GM12878 (cell line): ENCODE data around the gene DTD2. TPM values are rescaled to one million over a fixed set of nuclear protein-coding genes. Genes with fewer than 3 reads are reported as not detected.

Source experiments
- ATAC-seq: fragments of 200-7000 bp; cut with Tn5 transposase; 3 replicates; pipeline ENCODE4 v1.9.1; 2020; ENCODE audit warnings: mild to moderate bottlenecking, moderate library complexity
- BruUV-seq: library from RNA; stranded (reverse); fragments of 400-500 nt; replicated peaks from 2 replicates; lab custom pipeline; 2021; lab: Mats Ljungman, UMichigan
- CTCF ChIA-PET: fragments of 300-600 bp; sonication (Branson Sonifier 250); formaldehyde crosslinking; extraction: SDS; loops from one replicate; lab custom pipeline; 2021; ENCODE audit warnings: inconsistent platforms; lab: Yijun Ruan, JAX
- POLR2A ChIA-PET: fragments of 350-600 bp; formaldehyde crosslinking; extraction: SDS; loops from one replicate; lab custom pipeline; 2021; ENCODE audit warnings: inconsistent platforms; lab: Charles Lee
- RAD21 ChIA-PET: fragments of 300-600 bp; sonication (Branson Sonifier 250); formaldehyde crosslinking; loops from one replicate; lab custom pipeline; 2023; ENCODE audit warnings: antibody characterized with exemption; ENCODE audit not compliant: unreplicated experiment; lab: Charles Lee
- SMC1A ChIA-PET: fragments of 300-600 bp; sonication (Branson Sonifier 250); formaldehyde crosslinking; loops from one replicate; lab custom pipeline; 2023; ENCODE audit not compliant: unreplicated experiment, uncharacterized antibody; lab: Charles Lee
- DNase-seq: peaks from one replicate; pipeline ENCODE4 v3.0.0-alpha.2; 2011; ENCODE audit warnings: low read depth, low spot score
- FAIRE-seq: peaks from 3 replicates; lab custom pipeline; 2011; peaks lifted over from hg19 to GRCh38; lab: Jason Lieb, UNC
- H2AFZ ChIP-seq: 2 replicates; pipeline ENCODE4 v1.6.0; 2011; ENCODE audit warnings: low read depth, low read length, control low read depth; ENCODE audit not compliant: control insufficient read depth
- H3K27ac ChIP-seq: 2 replicates; pipeline ENCODE4 v1.5.1; 2011; ENCODE audit warnings: control low read depth; ENCODE audit not compliant: control insufficient read depth, insufficient read depth
- H3K27me3 ChIP-seq, 2 experiments: replicated peaks in 1 of 2; 2 replicates each; pipeline versions ENCODE4 v1.6.0 to v1.6.1; 2011; ENCODE audit warnings: low read length in 1 of 2; ENCODE audit not compliant: control insufficient read depth in 2 of 2, insufficient read depth in 2 of 2
- H3K36me3 ChIP-seq, 2 experiments: 2 replicates each; pipeline ENCODE4 v1.5.1; 2011; ENCODE audit warnings: low read length in 1 of 2; ENCODE audit not compliant: control insufficient read depth in 2 of 2, insufficient read depth in 2 of 2
- H3K4me1 ChIP-seq: 2 replicates; pipeline ENCODE4 v1.6.1; 2011; ENCODE audit warnings: mild to moderate bottlenecking, low read length, moderate library complexity, mixed read lengths; ENCODE audit not compliant: control insufficient read depth, insufficient read depth
- H3K4me2 ChIP-seq: 2 replicates; pipeline ENCODE4 v1.6.0; 2011; ENCODE audit warnings: control low read depth; ENCODE audit not compliant: control insufficient read depth, insufficient read depth
- H3K4me3 ChIP-seq: fragments of 200-600 bp; sonication (generic); 2 replicates; pipeline ENCODE4 v1.5.1; 2016
- H3K79me2 ChIP-seq: 2 replicates; pipeline ENCODE4 v1.6.0; 2011; ENCODE audit warnings: low read length; ENCODE audit not compliant: control insufficient read depth, insufficient read depth
- H3K9ac ChIP-seq: 2 replicates; pipeline ENCODE4 v1.8.0; 2011; ENCODE audit warnings: low read length, control low read depth, mixed read lengths; ENCODE audit not compliant: control insufficient read depth, insufficient read depth
- H3K9me3 ChIP-seq: replicated peaks from 3 replicates; pipeline ENCODE4 v1.5.1; 2011; ENCODE audit warnings: mild to moderate bottlenecking, low read length; ENCODE audit not compliant: control insufficient read depth, insufficient read depth
- H4K20me1 ChIP-seq: 2 replicates; pipeline ENCODE4 v1.6.0; 2011; ENCODE audit not compliant: control insufficient read depth, insufficient read depth
- ATF7 ChIP-seq: fragments of 450-650 bp; IDR thresholded peaks from 2 replicates; pipeline ENCODE4 v1.6.1; 2016; ENCODE audit warnings: low read depth, mild to moderate bottlenecking
- CEBPB ChIP-seq, 2 experiments: fragments of 150-350 bp in 1 of 2; IDR thresholded peaks; 2 replicates each; pipeline ENCODE4 v1.6.1; 2012 to 2014; ENCODE audit warnings: low read depth in 2 of 2, low read length in 2 of 2, borderline replicate concordance in 1 of 2, inconsistent platforms in 1 of 2
- PAX5 ChIP-seq: IDR thresholded peaks from 2 replicates; pipeline ENCODE4 v1.6.1; 2011; ENCODE audit warnings: low read depth, low read length, borderline replicate concordance
- PML ChIP-seq: IDR thresholded peaks from 2 replicates; pipeline ENCODE4 v1.6.1; 2012; ENCODE audit warnings: low read length, inconsistent platforms
- RELA ChIP-seq: fragments of 450-650 bp; IDR thresholded peaks from 2 replicates; pipeline ENCODE4 v1.8.0; 2014; ENCODE audit warnings: borderline replicate concordance; ENCODE audit not compliant: partially characterized antibody
- YBX1 ChIP-seq: fragments of 450-650 bp; IDR thresholded peaks from 2 replicates; pipeline ENCODE4 v1.6.1; 2016; ENCODE audit warnings: antibody characterized with exemption
- WGBS: methylation state at CpG from one replicate; pipeline ENCODE4 v1.1.6; 2016; ENCODE audit warnings: low lambda C conversion rate; ENCODE audit not compliant: insufficient replicate concordance, insufficient coverage; ENCODE audit errors: missing lambda C conversion rate; 5-methylcytosine and 5-hydroxymethylcytosine counted together
- in situ Hi-C: fragments of 300-500 bp; cut with MboI; formaldehyde crosslinking; loops from 9 replicates; pipeline ENCODE4 v1.14.3; 2018; ENCODE audit warnings: mixed read lengths
- intact Hi-C: fragments of 100-400 bp; cut with micrococcal nuclease; formaldehyde crosslinking; loops from one replicate; pipeline ENCODE4 v1.14.2; 2022; ENCODE audit not compliant: unreplicated experiment
- polyA plus RNA-seq, 11 experiments: library from polyadenylated mRNA; depleted of rRNA in 4 of 11; unstranded in 6 of 11; stranded (reverse) in 5 of 11; fragments of >200 nt; fragmentation: Nextera tagmentation in 4 of 11; fragmentation: Illumina TruSeq in 1 of 11; extraction: Ambion mirVana in 4 of 11; extraction: Trizol in 1 of 11; gene quantifications; 1 replicate in 1 of 11; 2 replicates in 10 of 11; pipeline versions ENCODE4 v1.2.1 to v1.2.3, GENCODE V29; 2011 to 2016; ENCODE audit warnings: inconsistent platforms in 2 of 11, missing spikeins in 2 of 11, low read depth in 1 of 11
- total RNA-seq, 4 experiments: library from RNA; depleted of rRNA in 3 of 4; stranded (reverse); fragments of >200 nt in 3 of 4; fragmentation: Illumina TruSeq in 1 of 4; extraction: Trizol in 1 of 4; gene quantifications; 2 replicates each; pipeline versions ENCODE4 v1.2.1 to v1.2.3, GENCODE V29; 2013 to 2021
- TF ChIP-seq, protein P1 (sequence below): IDR thresholded peaks from 2 replicates; pipeline ENCODE4 v1.6.1; 2012; ENCODE audit warnings: improper control_type of control experiment, low read depth, low read length; ENCODE audit not compliant: insufficient replicate concordance

Gene DTD2
- total and polyA plus RNA-seq, 10 of the 15 experiments (the other 5 are each of a cell fraction or from before 2014, with no cell fraction given): 4.5 to 32.8 (median 15.9) TPM

DNA sequence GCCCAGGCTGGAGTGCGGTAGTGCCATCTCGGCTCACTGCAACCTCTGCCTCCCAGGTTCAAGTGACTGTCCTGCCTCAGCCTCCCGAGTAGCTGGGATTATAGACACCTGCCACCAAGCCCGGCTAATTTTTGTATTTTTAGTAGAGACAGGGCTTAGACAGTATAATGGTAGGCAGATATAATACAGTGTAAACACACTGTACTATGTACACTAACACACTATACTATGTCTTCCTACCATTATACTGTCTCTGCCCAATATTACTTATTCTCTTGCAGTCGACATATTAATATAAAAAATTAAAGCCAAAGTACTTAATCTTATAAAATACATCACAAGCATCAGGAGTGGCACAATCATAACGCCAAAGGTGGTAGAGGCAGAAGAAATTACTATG lies 15.0 kb downstream of the DTD2 start:
- Histone ChIP-seq H3K9me3 (no peaks in the 10 kb centered on the region), H3K4me2 (no peak overlapping the region), H3K4me1 (no peaks in the 10 kb centered on the region), H3K9ac (no peak overlapping the region), H4K20me1 (no peaks in the 10 kb centered on the region), H3K36me3 (no peaks in the 10 kb centered on the region), H3K79me2 (no peaks in the 10 kb centered on the region), H3K27me3 (no peaks in the 10 kb centered on the region), H3K4me3 (no peak overlapping the region), H3K27ac (no peak overlapping the region), H2AFZ (no peak overlapping the region)
- intact Hi-C loops (no loop called here), in situ Hi-C loops (no loop called here)
- no peak for FAIRE-seq
- ChIA-PET RAD21 (no interaction called here), POLR2A (no interaction called here), CTCF (interaction anchor here (1.2 kb wide), 1 partner anchor 8 kb away, joined by 3 read pairs; no protein-coding TSS in a partner anchor), SMC1A (no interaction called here)
- ATAC-seq: no peak
- TF ChIP-seq CEBPB (IDR thresholded peaks at IDR 0.05; ENCODE audit: borderline replicate concordance in 1 of 2, low read depth in 2 of 2, low read length in 2 of 2) (no peak), YBX1 (no peak), PML (no peak), ATF7 (no peak), RELA (no peak), PAX5 (no peak)
- TF ChIP-seq, protein P1, sequence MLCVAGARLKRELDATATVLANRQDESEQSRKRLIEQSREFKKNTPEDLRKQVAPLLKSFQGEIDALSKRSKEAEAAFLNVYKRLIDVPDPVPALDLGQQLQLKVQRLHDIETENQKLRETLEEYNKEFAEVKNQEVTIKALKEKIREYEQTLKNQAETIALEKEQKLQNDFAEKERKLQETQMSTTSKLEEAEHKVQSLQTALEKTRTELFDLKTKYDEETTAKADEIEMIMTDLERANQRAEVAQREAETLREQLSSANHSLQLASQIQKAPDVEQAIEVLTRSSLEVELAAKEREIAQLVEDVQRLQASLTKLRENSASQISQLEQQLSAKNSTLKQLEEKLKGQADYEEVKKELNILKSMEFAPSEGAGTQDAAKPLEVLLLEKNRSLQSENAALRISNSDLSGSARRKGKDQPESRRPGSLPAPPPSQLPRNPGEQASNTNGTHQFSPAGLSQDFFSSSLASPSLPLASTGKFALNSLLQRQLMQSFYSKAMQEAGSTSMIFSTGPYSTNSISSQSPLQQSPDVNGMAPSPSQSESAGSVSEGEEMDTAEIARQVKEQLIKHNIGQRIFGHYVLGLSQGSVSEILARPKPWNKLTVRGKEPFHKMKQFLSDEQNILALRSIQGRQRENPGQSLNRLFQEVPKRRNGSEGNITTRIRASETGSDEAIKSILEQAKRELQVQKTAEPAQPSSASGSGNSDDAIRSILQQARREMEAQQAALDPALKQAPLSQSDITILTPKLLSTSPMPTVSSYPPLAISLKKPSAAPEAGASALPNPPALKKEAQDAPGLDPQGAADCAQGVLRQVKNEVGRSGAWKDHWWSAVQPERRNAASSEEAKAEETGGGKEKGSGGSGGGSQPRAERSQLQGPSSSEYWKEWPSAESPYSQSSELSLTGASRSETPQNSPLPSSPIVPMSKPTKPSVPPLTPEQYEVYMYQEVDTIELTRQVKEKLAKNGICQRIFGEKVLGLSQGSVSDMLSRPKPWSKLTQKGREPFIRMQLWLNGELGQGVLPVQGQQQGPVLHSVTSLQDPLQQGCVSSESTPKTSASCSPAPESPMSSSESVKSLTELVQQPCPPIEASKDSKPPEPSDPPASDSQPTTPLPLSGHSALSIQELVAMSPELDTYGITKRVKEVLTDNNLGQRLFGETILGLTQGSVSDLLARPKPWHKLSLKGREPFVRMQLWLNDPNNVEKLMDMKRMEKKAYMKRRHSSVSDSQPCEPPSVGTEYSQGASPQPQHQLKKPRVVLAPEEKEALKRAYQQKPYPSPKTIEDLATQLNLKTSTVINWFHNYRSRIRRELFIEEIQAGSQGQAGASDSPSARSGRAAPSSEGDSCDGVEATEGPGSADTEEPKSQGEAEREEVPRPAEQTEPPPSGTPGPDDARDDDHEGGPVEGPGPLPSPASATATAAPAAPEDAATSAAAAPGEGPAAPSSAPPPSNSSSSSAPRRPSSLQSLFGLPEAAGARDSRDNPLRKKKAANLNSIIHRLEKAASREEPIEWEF: no peak
- no TSS peak for BruUV-seq
- no peak for DNase-seq
- 98% methylated on average over 6 of the region's 6 CpGs for WGBS
